ENCODE results near the gene VPS13D. TPM values are rescaled to one million over a fixed set of nuclear protein-coding genes. Genes with fewer than 3 reads are reported as not detected.

Gene VPS13D
- total RNA-seq, 4 donors from 2014 or later, result 42.5 to 103 (median 59.8) TPM

GRCh38 chr1:12546771-12547585, 317.1 kb downstream of the VPS13D start:
- no peak for DNase-seq
- H3K4me1 ChIP-seq, result peaks cover 4 to 51% (median 33%) of the 10 kb centered on the region in 3 donors
- WGBS, 2 donors, result 46 to 54% methylated on average over 14 of the region's 17 CpGs
- no peak overlapping the region for H3K4me3 ChIP-seq
- H3K9me3 ChIP-seq, result no peaks in the 10 kb centered on the region
- no peaks in the 10 kb centered on the region for H3K27me3 ChIP-seq
- intact Hi-C loops (cut with DNase I), result no loop called here
- H3K27ac ChIP-seq, result peak overlapping the region in 3 of 4 donors; percentile 79 to 89 (median 88)
- no peaks in the 10 kb centered on the region for H3K36me3 ChIP-seq
- TF ChIP-seq POLR2A (IDR thresholded peaks at IDR 0.05), result no peak
- TF ChIP-seq, protein P1, sequence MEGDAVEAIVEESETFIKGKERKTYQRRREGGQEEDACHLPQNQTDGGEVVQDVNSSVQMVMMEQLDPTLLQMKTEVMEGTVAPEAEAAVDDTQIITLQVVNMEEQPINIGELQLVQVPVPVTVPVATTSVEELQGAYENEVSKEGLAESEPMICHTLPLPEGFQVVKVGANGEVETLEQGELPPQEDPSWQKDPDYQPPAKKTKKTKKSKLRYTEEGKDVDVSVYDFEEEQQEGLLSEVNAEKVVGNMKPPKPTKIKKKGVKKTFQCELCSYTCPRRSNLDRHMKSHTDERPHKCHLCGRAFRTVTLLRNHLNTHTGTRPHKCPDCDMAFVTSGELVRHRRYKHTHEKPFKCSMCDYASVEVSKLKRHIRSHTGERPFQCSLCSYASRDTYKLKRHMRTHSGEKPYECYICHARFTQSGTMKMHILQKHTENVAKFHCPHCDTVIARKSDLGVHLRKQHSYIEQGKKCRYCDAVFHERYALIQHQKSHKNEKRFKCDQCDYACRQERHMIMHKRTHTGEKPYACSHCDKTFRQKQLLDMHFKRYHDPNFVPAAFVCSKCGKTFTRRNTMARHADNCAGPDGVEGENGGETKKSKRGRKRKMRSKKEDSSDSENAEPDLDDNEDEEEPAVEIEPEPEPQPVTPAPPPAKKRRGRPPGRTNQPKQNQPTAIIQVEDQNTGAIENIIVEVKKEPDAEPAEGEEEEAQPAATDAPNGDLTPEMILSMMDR (IDR thresholded peaks at IDR 0.05), result no peak

DNA sequence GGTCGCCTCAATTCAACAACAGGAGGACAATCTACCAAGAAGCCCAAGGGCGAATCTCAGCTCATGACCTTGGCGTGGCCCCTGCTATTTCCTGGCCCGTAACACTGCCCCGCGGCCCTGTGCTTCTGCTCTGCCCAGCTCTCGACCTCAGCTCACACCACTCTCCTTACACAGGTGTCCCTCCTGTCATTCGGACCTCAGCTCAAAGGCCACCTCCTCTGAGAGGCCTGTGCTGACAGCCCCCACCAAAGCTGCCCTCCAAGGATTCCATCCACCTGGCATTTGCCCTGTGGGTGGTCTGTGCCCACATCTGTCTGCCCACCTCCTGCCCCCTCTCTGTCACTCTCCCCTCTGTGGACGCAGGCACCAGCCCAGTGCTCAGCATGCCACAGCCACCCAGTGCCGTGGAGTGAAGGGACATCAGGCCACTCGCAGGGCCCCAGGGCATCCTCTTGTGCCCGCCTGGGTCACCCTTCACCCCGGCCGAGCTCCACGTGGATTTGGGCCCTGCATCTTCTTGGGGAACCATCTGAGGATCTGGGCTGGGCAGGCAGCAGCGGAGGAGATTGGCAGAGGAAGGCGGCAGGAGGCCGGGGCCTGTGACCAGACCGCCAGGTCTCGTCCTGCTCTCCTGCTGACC, 317.9 kb downstream of the VPS13D start:
- WGBS, 2 donors, result 86 to 91% methylated on average over 6 to 8 of the region's 20 CpGs
- H3K27ac ChIP-seq, result peak overlapping the region; percentile 57 to 89 (median 84)

DNA sequence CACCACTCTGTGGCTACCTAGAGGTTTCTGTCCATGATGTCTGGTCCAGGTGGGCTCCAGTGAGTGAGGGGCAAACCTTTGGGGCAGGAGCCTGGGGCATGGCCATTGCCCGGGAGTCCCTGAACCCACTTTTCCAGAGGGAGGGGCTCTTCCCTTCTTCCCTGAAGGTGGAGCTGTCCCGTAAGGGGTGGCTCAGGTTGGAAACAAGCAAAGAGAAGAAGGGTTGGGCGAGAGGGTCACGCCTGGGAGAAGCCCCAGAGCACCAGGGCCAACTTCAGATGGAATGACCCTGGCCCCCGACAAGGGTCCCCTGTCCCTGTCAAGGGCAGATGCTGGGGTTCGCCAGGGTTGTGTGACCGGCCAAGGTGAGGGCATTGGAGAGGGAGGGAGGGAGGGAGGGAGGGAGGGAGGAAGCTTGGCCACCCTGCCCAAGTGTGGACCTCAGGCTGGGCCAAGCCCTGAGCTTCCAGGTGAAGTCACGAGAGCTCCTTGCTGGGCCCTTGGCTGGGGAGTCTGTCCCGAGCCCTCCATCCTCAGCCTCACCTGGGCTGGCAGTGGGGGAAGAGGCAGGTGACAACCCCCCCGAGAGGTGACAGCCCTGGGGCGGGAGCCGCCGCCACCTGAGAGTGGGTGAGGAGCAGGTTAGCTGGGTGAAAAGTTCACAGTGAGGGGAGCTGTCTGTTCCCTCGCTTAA, 318.6 kb downstream of the VPS13D start:
- Histone ChIP-seq H3K4me1 (peaks cover 4 to 64% (median 39%) of the 10 kb centered on the region in 3 donors), H3K9me3 (no peaks in the 10 kb centered on the region), H3K27ac (peak overlapping the region; percentile 57 to 89 (median 84)), H3K36me3 (no peaks in the 10 kb centered on the region), H3K4me3 (no peak overlapping the region), H3K27me3 (no peaks in the 10 kb centered on the region)
- intact Hi-C loops (cut with DNase I), result no loop called here
- 86 to 100% methylated on average over 1 to 8 of the region's 14 CpGs for WGBS, 2 donors
- no peak for TF ChIP-seq POLR2A (IDR thresholded peaks at IDR 0.05)
- TF ChIP-seq, protein P1 (IDR thresholded peaks at IDR 0.05), result no peak
- no peak for DNase-seq

More for the DNA sequence above, 317.9 kb downstream of the VPS13D start:
- Histone ChIP-seq H3K4me3 (no peak overlapping the region), H3K9me3 (no peaks in the 10 kb centered on the region), H3K27me3 (no peaks in the 10 kb centered on the region), H3K36me3 (no peaks in the 10 kb centered on the region), H3K4me1 (peaks cover 4 to 57% (median 38%) of the 10 kb centered on the region in 3 donors)
- no peak for DNase-seq
- TF ChIP-seq, protein P1 (IDR thresholded peaks at IDR 0.05), result no peak
- TF ChIP-seq POLR2A (IDR thresholded peaks at IDR 0.05), result no peak
- intact Hi-C loops (cut with DNase I), result no loop called here

DNA sequence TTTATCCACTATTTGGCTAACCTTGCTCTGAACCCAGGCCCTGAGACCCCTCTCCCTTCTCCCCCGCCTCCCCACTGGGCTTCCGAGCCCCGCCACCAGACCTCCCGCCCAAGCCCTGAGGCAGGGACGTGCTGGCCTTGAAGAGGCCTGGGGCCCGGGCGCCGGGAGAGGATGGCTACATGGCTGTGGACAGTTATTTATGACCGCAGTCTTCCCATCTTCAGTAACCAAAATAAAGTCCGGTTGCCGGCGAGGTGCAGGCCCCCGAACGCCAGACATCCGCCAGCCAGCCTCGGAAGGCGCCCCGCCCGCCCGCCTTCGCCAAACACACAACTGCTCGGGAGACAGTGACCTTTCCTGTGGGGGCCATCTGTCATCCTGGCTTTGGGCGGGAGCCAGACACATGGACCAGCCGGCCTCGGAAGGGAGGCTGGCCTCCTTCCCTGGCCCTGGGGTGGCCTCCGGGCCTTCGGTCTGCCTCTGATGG, 319.2 kb downstream of the VPS13D start:
- H3K27ac ChIP-seq, result peak overlapping the region; percentile 57 to 89 (median 84)
- no peaks in the 10 kb centered on the region for H3K27me3 ChIP-seq
- peaks cover 4 to 66% (median 41%) of the 10 kb centered on the region in 3 donors for H3K4me1 ChIP-seq
- H3K9me3 ChIP-seq, result no peaks in the 10 kb centered on the region
- peak overlapping the region in 2 of 4 donors; percentile 23 to 53 for H3K4me3 ChIP-seq
- no peak for DNase-seq
- intact Hi-C loops (cut with DNase I), result no loop called here
- H3K36me3 ChIP-seq, result no peaks in the 10 kb centered on the region
- TF ChIP-seq, protein P1 (IDR thresholded peaks at IDR 0.05), result no peak
- TF ChIP-seq POLR2A (IDR thresholded peaks at IDR 0.05), result no peak
- 32 to 71% methylated on average over 7 to 9 of the region's 27 CpGs for WGBS, 2 donors

All from esophagus squamous epithelium (tissue), 5 donors.